ENCODE data around the gene STAG3.
"Not testable (repeated sequence)": the region's sequence is repeated elsewhere in the genome, so short reads cannot be mapped to it uniquely, and the experiment has no call there.

DNA sequence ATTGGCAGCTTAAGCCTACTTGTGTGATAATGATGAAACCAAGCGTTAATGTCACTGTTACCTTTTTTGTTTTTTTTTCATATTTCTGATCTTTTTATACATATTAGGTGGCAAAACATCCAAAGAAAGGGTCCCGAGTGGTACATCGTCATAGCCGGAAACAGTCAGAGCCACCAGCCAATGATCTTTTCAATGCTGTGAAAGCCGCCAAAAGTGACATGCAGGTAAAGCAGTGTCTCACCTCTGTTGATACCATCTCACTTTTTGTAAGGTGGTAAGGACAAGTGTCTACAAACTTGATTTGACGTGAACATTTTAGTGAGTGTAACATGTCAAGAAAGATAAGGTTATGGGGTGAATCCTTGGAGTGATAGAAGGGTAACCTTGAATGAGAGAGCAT, 4.9 kb downstream of the STAG3 start:
- TF ChIP-seq, protein P1, sequence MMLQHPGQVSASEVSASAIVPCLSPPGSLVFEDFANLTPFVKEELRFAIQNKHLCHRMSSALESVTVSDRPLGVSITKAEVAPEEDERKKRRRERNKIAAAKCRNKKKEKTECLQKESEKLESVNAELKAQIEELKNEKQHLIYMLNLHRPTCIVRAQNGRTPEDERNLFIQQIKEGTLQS (CRISPR knock-in tag; conservative IDR thresholded peaks at IDR 0.05): not testable (repeated sequence)
- not testable (repeated sequence) for TF ChIP-seq JUN (CRISPR knock-in tag; IDR thresholded peaks at IDR 0.05); GABPB1 (CRISPR knock-in tag; IDR thresholded peaks at IDR 0.05); IRF2 (CRISPR knock-in tag; IDR thresholded peaks at IDR 0.05; ENCODE audit: borderline replicate concordance, low read depth)
- TF ChIP-seq, protein P2, sequence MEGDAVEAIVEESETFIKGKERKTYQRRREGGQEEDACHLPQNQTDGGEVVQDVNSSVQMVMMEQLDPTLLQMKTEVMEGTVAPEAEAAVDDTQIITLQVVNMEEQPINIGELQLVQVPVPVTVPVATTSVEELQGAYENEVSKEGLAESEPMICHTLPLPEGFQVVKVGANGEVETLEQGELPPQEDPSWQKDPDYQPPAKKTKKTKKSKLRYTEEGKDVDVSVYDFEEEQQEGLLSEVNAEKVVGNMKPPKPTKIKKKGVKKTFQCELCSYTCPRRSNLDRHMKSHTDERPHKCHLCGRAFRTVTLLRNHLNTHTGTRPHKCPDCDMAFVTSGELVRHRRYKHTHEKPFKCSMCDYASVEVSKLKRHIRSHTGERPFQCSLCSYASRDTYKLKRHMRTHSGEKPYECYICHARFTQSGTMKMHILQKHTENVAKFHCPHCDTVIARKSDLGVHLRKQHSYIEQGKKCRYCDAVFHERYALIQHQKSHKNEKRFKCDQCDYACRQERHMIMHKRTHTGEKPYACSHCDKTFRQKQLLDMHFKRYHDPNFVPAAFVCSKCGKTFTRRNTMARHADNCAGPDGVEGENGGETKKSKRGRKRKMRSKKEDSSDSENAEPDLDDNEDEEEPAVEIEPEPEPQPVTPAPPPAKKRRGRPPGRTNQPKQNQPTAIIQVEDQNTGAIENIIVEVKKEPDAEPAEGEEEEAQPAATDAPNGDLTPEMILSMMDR (IDR thresholded peaks at IDR 0.05): not testable (repeated sequence)
- TF ChIP-seq, protein P3, sequence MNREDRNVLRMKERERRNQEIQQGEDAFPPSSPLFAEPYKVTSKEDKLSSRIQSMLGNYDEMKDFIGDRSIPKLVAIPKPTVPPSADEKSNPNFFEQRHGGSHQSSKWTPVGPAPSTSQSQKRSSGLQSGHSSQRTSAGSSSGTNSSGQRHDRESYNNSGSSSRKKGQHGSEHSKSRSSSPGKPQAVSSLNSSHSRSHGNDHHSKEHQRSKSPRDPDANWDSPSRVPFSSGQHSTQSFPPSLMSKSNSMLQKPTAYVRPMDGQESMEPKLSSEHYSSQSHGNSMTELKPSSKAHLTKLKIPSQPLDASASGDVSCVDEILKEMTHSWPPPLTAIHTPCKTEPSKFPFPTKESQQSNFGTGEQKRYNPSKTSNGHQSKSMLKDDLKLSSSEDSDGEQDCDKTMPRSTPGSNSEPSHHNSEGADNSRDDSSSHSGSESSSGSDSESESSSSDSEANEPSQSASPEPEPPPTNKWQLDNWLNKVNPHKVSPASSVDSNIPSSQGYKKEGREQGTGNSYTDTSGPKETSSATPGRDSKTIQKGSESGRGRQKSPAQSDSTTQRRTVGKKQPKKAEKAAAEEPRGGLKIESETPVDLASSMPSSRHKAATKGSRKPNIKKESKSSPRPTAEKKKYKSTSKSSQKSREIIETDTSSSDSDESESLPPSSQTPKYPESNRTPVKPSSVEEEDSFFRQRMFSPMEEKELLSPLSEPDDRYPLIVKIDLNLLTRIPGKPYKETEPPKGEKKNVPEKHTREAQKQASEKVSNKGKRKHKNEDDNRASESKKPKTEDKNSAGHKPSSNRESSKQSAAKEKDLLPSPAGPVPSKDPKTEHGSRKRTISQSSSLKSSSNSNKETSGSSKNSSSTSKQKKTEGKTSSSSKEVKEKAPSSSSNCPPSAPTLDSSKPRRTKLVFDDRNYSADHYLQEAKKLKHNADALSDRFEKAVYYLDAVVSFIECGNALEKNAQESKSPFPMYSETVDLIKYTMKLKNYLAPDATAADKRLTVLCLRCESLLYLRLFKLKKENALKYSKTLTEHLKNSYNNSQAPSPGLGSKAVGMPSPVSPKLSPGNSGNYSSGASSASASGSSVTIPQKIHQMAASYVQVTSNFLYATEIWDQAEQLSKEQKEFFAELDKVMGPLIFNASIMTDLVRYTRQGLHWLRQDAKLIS (CRISPR knock-in tag; IDR thresholded peaks at IDR 0.05; ENCODE audit: borderline replicate concordance): not testable (repeated sequence)
